ENCODE measurements around the gene PCDHAC2. TPM values are rescaled to one million over a fixed set of nuclear protein-coding genes. Genes with fewer than 3 reads are reported as not detected.

PCDHAC2 gene
- total and polyA plus RNA-seq, 2 of the 4 experiments (the other 2 are of a cell fraction), result not detected

DNA sequence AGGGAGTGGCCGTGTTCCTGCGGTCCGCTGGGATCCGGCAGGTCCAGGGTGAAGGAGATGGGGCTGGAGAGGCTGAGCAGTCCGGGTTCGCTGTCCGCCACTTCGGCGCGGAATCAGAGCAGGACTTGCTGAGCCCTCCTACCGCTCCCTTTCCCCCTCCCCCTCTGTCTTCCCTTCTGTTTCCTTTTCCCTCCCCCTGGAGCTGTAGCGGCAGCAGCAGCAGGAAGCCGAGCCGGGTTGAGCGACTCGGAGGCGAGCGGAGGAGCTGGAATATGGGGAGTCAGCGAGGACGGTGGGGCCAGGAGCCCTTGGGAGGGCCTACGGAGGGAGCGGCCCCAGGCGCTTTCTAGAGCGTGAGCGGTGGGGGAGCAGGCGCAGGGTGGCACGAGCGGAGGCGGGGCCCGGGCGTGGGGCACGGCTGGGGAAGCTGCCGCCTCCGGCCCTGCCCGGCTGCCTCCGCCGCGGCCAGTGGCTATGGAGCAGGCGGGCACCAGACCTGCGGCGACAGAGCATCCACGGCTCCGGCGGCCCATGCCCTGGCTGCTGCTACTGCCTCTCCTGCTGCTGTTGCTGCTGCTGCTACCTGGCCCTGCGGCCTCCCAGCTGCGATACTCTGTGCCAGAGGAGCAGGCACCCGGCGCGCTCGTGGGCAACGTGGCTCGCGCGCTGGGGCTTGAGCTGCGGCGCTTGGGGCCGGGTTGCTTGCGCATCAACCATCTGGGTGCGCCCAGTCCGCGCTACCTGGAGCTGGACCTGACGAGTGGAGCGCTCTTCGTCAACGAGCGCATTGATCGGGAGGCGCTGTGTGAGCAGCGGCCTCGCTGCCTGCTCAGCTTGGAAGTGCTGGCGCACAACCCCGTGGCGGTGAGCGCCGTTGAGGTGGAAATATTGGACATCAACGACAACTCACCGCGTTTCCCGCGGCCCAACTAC lies at the start of gene PCDHAC2 (continued):
- TF ChIP-seq, protein P1, sequence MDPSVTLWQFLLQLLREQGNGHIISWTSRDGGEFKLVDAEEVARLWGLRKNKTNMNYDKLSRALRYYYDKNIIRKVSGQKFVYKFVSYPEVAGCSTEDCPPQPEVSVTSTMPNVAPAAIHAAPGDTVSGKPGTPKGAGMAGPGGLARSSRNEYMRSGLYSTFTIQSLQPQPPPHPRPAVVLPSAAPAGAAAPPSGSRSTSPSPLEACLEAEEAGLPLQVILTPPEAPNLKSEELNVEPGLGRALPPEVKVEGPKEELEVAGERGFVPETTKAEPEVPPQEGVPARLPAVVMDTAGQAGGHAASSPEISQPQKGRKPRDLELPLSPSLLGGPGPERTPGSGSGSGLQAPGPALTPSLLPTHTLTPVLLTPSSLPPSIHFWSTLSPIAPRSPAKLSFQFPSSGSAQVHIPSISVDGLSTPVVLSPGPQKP (IDR thresholded peaks at IDR 0.05; ENCODE audit: borderline replicate concordance, low read depth, low read length), result no peak
- TF ChIP-seq MXI1 (IDR thresholded peaks at IDR 0.05; ENCODE audit: borderline replicate concordance, low read depth, low read length), result no peak
- TF ChIP-seq CHD1 (IDR thresholded peaks at IDR 0.05; ENCODE audit: low read depth, low read length), result no peak
- TF ChIP-seq SMC3 (IDR thresholded peaks at IDR 0.05; ENCODE audit: low read depth, low read length), result no peak
- no peak for TF ChIP-seq RAD21 (IDR thresholded peaks at IDR 0.05; ENCODE audit: low read length)
- TF ChIP-seq BHLHE40 (IDR thresholded peaks at IDR 0.05; ENCODE audit: low read depth, low read length), result no peak
- no peak for TF ChIP-seq POLR2A (IDR thresholded peaks at IDR 0.05; ENCODE audit: low read depth, low read length)

All from IMR-90 (cell line).